Vagina (tissue), 1 donor: ENCODE results near the gene CBLL2. TPM values are rescaled to one million over a fixed set of nuclear protein-coding genes. Genes with fewer than 3 reads are reported as not detected.

ENCODE experiments used
- total RNA-seq: library from RNA; depleted of rRNA; stranded (reverse); fragments of >200 nt; gene quantifications from one replicate; pipeline ENCODE4 v1.2.3, GENCODE V29; 2016

Gene CBLL2
- total RNA-seq, 1 donor from 2014 or later = not detected

Other genes starting within 250 kb of the CBLL2 start
- gene PHEX, start 240.6 kb upstream of the CBLL2 start, total RNA-seq = 0.49 TPM